T-helper 1 cell treated with Interleukin-12 subunit alpha and Interleukin-12 subunit beta and Interleukin-4 antibody, amounts not matched to agents 30 ng/mL and 1 ng/mL, for 36 hours (primary cell): ENCODE results near the gene MARF1. TPM values are rescaled to one million over a fixed set of nuclear protein-coding genes. Genes with fewer than 3 reads are reported as not detected.
"Not testable (repeated sequence)": the region's sequence is repeated elsewhere in the genome, so short reads cannot be mapped to it uniquely, and the experiment has no call there.

Source experiments
- intact Hi-C: fragments of 100-400 bp; cut with micrococcal nuclease; formaldehyde crosslinking; loops from one replicate; pipeline ENCODE4 v1.15.1; 2024
- total RNA-seq: library from RNA; stranded (reverse); gene quantifications from 2 replicates; pipeline ENCODE4 v1.2.3, GENCODE V29; 2022

The MARF1 gene
- total RNA-seq, 1 donor from 2014 or later = 85.5 TPM

GRCh38 chr16:15575293-15576049, 67.5 kb downstream of the MARF1 start:
- intact Hi-C loops = no loop called here

- intact Hi-C loops = no loop called here
These were observed 68.4 kb downstream of the MARF1 start for GRCh38 chr16:15574614-15574948.

- intact Hi-C loops = not testable (repeated sequence)
These were observed 68.9 kb downstream of the MARF1 start for GRCh38 chr16:15573896-15574613.

DNA sequence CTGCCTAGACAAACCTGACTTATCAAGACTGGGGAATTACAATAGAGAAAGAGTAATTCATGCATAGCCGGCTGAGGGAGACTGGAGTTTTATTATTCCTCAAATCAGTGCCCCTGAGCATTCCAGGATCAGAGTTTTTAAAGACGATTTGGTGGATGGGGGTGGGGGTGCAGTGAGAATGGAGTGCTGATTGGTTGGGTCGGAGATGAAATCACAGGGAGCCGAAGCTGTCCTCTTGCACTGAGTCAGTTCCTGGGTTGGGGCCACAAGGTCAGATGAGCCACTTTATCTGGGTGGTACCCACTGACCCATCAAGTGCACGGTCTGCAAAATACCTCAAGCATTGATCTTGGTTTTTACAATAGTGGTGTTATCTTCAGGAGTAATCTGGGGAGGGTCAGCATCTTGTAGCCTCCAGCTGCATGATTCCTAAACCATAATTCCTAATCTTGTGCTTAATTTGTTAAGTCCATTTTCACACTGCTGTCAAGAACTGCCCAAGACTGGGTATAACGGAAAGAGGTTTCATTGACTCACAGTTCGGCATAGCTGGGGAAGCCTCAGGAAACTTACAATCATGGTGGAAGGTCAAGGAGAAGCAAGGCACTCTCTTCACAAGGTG, 69.6 kb downstream of the MARF1 start:
- intact Hi-C loops = no loop called here

GRCh38 chr16:15572329-15573001, 70.5 kb downstream of the MARF1 start:
- intact Hi-C loops = no loop called here

GRCh38 chr16:15571557-15571956, 71.4 kb downstream of the MARF1 start:
- intact Hi-C loops = no loop called here

DNA sequence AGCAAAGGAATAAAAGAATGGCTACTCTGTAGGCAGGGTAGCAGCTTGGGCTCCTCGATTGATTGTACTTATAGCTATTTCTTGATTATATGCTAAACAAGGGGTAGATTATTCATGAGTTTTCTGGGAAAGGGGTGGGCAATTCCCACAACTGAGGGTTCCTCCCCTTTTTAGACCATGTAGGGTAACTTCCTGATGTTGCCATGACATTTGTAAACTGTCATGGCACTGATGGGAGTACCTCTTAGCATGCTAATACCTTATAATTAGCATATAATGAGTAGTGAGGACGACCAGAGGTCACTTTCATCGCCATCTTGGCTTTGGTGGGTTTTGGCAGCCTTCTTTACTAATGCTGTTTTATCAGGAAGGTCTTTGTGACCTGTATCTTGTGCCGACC, 72.3 kb downstream of the MARF1 start:
- intact Hi-C loops = not testable (repeated sequence)

GRCh38 chr16:15567823-15568222, 75.1 kb downstream of the MARF1 start:
- intact Hi-C loops = no loop called here

DNA sequence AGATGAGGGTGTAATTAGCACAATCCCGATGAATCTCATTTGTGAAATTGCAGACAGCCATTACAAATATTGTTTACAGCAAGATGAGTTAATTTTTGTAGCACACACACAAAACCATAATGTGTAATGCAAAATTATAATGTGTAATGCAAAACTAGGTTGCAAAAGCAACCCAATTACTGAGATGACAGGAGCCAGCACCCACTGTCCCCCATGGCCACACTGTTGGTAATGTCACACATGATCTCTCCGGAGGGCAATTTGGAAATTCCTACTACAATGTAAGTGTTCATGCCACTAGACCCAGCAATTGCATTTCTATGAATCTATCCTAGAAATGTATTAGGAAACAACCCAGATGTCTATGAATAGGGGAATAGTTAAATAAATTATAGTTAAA, 76.9 kb downstream of the MARF1 start:
- intact Hi-C loops = no loop called here

DNA sequence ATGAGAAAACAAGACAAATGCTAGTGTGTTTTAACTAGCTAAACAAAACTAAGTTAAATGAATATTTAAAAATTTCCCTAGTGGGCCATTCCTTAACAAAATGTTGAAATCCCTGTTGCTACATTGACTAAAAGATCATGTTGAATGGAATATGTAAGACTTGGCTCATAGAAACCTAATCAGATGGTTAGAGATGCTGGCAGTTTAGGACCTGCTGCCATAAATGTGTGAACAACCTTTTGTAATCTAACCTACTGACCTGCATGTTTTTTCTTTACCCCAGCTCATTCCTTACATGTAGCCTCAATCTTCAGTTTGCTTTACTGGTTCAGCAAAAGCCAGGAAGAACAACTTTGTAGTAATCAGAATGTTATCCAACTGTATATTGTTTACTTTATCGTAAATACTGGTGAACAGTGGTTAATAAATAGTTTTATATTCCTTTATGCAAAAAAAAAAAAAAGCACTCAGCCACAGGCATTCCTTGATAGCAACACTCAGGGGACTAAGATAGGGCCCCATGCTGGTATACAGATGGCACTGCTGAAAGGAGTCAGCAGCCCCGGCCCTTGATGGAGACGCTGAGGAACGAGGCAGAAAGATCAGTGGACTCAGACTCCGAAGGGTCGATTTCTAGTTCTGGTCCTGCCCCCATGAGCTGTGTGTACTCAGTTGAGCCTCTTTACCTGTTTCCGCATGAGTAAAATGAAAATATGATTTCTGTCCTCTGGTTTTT, 78.2 kb downstream of the MARF1 start:
- intact Hi-C loops = no loop called here

DNA sequence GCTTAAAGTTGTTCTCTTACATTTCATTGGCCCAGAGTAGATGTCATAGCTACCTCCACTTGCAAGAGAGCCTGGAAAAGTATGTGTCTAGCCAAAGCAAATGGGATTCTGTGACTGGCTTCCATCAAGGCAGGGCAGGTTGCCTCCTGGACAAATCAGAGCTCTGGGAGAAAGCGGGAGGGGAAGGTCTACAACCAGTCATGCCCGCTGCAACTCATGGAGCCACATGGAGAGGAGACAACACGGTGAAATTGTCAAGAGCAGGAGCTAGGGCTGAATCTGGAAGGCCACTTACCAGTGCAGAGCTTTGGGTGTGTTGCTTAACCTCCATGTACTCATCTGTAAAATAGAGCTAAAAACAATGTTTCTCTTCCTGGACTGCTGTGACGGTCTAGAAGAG, 83.8 kb downstream of the MARF1 start:
- intact Hi-C loops = no loop called here

DNA sequence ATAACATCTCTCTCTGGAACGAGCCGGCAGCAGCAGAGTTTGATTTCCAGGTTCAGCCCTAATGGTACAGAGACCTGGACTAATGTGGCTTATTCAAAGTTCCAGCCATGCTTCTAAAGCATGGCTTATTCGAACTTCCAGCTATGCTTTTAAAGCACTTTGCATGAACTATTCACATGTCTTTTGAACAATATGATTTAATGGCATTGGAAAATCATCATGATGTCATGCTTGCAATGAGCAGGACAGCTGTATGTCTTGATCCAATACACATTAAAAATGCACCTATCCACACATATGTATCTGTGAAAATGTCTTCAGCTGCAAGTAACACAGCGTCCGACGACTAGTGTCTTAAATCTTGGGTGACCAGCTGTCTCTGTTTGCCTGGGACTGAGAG, 85.7 kb downstream of the MARF1 start:
- intact Hi-C loops = no loop called here

DNA sequence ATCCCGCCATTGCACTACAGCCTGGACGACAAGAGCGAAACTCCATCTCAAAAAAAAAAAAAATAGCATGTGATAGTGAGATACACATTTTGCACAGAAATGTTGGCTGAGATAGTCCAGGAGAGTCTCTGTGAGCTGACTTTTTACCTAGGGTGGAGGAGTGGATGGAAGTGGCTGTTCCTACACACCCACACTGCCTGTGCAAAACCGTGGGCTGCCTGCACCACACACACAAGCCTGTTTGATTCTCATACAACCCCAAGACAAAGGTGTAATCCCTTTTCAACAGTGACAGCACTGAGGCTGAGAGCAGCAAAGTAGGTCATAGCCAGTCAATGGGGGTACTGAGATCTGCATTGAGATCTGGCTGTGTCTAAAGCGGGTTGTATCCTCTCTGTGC, 86.8 kb downstream of the MARF1 start:
- intact Hi-C loops = no loop called here

DNA sequence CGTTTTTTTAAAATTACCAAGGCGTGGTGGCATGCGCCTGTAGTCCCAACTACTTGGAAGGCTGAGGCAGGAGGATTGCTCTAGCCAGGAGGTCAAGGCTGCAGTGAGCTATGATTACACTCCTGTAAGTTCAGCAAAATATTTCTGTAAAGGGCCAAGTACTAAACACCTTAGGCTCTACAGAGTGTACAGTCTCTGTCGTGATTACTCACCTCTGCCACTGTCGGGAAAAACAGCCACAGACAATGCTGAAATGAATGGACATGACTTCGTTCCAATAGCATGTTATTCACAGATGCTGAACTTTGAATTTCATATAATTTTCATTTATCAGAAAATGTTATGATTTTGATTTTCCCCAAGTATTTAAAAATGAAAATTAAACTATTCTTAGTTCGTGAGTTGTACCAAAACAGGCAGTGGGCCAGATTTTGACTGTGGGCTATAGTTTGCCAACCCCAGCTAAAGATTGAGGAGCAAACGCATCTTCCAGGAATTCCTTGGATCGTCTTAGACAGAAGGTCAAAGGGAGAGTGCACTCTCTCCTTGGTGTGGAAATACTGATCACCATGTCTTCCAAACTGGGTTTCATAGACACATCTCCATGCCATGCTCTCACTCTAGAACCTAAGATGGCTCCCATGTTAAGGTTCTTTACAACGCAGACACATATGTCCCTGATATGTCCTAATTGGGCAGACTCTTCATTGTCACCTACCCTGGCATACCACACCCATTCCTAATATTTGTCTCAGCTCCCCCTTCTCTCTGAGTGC, 89.5 kb downstream of the MARF1 start:
- intact Hi-C loops = no loop called here

GRCh38 chr16:15552507-15552906, 90.4 kb downstream of the MARF1 start:
- intact Hi-C loops = no loop called here

GRCh38 chr16:15548482-15548891, 94.5 kb downstream of the MARF1 start:
- intact Hi-C loops = no loop called here

- intact Hi-C loops = no loop called here
These were observed 95.2 kb downstream of the MARF1 start for GRCh38 chr16:15547768-15548096.

DNA sequence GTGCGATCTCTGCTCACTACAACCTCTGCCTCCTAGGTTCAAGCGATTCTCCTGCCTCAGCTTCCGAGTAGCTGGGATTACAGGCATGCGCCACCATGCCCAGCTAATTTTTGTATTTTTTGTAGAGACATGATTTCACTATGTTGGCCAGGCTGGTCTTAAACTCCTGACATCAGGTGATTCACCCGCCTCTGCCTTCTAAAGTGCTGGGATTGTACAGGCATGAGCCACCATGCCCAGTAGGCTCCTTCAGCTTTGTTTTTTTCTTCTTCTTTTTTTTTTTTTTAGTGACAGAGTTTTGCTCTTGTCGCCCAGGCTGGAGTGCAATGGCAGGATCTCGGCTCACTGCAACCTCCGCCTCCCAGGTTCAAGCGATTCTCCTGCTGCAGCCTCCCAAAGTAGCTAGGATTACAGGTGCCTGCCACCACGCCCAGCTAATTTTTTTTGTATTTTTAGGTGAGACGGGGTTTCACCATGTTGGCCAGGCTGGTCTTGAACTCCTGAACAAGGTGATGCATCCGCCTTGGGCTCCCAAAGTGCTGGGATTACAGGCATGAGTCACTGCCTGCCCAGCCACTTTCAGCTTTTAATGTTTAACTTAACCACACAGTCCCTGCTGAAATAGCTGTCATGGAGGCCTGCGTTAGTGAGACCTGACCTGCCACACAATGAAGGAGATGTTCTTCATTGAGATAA, 95.7 kb downstream of the MARF1 start:
- intact Hi-C loops = not testable (repeated sequence)

DNA sequence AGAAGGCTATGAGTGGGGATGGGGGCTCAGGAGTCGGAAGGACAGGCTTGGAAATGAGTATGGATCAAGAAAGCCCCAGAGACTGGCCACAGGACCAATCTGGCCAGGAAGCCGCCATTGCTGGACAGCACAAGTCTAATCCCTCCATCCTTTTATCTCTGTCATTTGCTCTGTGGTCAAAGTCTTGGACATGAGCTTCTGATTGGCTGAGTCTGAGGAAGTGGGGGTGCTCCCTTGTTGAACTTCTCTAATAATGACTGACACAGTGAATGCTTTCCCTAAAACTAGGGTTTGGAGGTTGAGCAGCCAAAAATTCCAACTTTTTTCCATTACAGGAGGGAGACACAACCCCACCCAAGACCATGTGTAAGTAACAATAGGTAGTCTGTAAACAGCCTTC, 97.4 kb downstream of the MARF1 start:
- intact Hi-C loops = no loop called here

DNA sequence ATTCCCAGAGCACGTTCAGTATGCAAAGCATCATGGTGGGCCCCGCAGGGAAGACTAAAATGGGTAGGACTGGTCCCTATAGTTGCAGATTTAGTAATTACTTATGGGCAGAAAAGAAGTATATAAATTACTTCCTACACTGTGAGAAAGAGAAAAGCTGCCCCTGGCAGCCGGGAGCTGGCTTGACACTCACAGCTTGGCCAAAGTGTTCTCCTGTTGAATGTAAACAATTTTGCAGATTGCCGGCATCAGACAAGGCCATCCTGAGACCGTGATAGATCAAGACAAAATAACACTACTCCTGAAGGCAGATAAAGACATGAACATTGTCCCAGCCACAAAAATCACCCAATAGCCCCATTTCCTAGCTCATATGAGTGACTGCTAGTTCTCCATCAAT, 98.5 kb downstream of the MARF1 start:
- intact Hi-C loops = no loop called here
